ENCODE data around the gene GK. TPM values are rescaled to one million over a fixed set of nuclear protein-coding genes. Genes with fewer than 3 reads are reported as not detected.
"Not testable (repeated sequence)": the region's sequence is repeated elsewhere in the genome, so short reads cannot be mapped to it uniquely, and the experiment has no call there.

Gene GK
- total RNA-seq, 1 donor from 2014 or later, result 4.7 TPM

DNA sequence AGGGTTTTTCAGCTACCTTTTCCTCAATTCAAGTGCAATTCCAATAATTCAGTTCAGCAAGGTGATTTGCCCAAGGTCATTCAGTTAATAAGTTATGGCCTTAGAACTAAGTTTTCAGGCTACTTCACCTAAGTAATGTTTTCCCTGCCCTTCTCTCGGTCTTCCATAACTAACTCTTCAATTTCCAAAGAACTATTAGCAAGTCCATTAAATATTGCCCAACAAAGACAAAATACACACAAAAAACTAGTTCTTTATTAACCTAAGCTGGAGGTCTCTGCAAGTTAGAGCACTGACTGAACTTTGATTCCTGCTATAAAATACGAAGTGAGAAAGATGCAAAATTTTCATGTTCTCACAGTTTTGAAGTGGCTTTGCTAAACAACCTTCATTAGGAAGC, 26.8 kb upstream of the GK start:
- Histone ChIP-seq H3K27me3 (ENCODE audit: control insufficient read depth in 3 of 3, insufficient read depth in 3 of 3, low read length in 3 of 3) (no peaks in the 10 kb centered on the region), H3K36me3 (ENCODE audit: control insufficient read depth in 3 of 3, insufficient read depth in 3 of 3, low read length in 3 of 3) (no peaks in the 10 kb centered on the region), H3K4me3 (ENCODE audit: low read length in 3 of 3) (no peak overlapping the region), H3K27ac (ENCODE audit: low read depth, low read length) (no peak overlapping the region), H3K4me1 (ENCODE audit: control insufficient read depth in 3 of 3, insufficient read depth in 3 of 3, low read length in 3 of 3) (no peaks in the 10 kb centered on the region), H3K9ac (ENCODE audit: low read depth in 1 of 3, low read length in 3 of 3) (no peak overlapping the region), H3K9me3 (ENCODE audit: control insufficient read depth in 3 of 3, low read length in 3 of 3) (peaks cover 0 to 7% (median 0%) of the 10 kb centered on the region in 3 donors)

DNA sequence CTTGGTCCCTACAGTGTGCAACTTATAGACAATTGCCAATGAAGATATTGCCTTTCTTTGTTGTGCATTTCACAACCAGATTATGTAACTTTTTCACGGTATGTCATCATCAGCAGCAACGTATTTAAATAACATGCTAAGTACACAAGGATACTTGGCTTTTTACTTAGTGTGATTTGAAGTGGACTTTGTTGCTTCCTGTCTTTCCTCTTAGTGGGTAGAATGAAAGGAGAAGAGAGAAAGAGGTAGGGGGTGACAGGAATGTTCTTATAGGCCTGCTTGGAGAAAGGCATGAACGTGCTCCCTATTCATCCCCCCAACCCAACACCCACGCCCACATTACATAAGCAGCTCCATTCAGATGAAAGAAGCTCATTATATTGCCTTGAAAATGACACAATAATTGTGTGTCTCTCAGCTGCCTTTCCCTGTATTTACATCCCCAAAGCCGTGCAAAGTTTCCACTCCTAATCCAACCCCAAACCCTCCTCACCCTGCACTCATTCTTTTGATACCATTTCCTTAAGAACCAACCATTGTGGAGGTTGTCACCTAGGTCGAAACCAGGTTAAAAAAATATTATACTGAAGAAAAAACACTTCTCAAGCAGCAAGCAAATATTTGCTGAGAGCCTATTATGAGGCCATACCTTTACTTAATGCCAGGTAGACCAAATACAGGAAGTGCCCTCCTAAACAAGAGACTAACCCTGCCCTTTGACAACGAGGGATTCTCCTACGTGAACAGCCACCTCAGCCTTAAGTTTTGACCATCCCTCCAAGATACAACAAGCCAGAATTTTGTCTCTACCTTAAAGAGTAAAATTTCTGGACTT, 25.2 kb upstream of the GK start:
- no peaks in the 10 kb centered on the region for H3K4me1 ChIP-seq (ENCODE audit: control insufficient read depth in 3 of 3, insufficient read depth in 3 of 3, low read length in 3 of 3)

DNA sequence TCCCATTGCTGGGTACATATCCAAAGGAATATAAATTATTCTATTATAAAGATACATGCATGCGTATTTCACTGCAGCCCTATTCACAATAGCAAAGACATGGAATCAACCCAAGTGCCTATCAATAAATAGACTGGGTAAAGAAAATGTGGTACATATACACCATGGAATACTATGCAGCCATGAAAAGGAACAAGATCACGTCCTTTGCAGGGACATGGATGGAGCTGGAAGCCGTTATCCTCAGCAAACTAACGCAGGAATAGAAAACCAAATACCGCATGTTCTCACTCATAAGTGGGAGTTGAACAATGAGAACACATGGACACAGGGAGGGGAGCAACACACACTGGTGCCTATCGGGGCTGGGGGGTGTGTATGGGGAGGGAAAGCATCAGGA, 19.2 kb upstream of the GK start:
- not testable (repeated sequence) for H3K4me3 ChIP-seq (ENCODE audit: low read length in 3 of 3); H3K9me3 ChIP-seq (ENCODE audit: control insufficient read depth in 3 of 3, low read length in 3 of 3); H3K27me3 ChIP-seq (ENCODE audit: control insufficient read depth in 3 of 3, insufficient read depth in 3 of 3, low read length in 3 of 3); H3K4me1 ChIP-seq (ENCODE audit: control insufficient read depth in 3 of 3, insufficient read depth in 3 of 3, low read length in 3 of 3); H3K36me3 ChIP-seq (ENCODE audit: control insufficient read depth in 3 of 3, insufficient read depth in 3 of 3, low read length in 3 of 3); H3K9ac ChIP-seq (ENCODE audit: low read depth in 1 of 3, low read length in 3 of 3); H3K27ac ChIP-seq (ENCODE audit: low read depth, low read length)

More for the DNA sequence above, 25.2 kb upstream of the GK start:
- no peak overlapping the region for H3K4me3 ChIP-seq (ENCODE audit: low read length in 3 of 3)
- no peaks in the 10 kb centered on the region for H3K9me3 ChIP-seq (ENCODE audit: control insufficient read depth in 3 of 3, low read length in 3 of 3)
- no peaks in the 10 kb centered on the region for H3K36me3 ChIP-seq (ENCODE audit: control insufficient read depth in 3 of 3, insufficient read depth in 3 of 3, low read length in 3 of 3)
- H3K27me3 ChIP-seq (ENCODE audit: control insufficient read depth in 3 of 3, insufficient read depth in 3 of 3, low read length in 3 of 3), result no peaks in the 10 kb centered on the region
- H3K27ac ChIP-seq (ENCODE audit: low read depth, low read length), result no peak overlapping the region
- no peak overlapping the region for H3K9ac ChIP-seq (ENCODE audit: low read depth in 1 of 3, low read length in 3 of 3)

DNA sequence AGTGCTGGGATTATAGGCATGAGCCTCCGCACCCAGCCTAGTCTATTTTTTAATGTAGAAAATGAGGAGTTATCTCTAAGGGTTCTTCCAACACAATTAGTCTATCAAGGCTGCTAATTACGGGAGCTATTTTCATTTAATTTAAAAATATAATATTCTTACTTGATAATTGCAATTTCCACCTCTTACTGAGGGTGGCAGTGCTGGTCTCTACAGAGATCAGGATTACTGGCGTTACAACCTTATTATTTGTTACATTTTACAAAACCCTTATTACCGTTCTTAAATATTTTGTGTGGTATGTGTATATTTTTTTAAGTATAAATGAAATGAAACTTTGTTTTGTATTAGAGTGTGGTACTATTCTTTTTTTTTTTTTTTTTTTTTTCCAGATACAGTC, 17.6 kb upstream of the GK start:
- no peak overlapping the region for H3K27ac ChIP-seq (ENCODE audit: low read depth, low read length)
- H3K4me3 ChIP-seq (ENCODE audit: low read length in 3 of 3), result no peak overlapping the region
- H3K27me3 ChIP-seq (ENCODE audit: control insufficient read depth in 3 of 3, insufficient read depth in 3 of 3, low read length in 3 of 3), result no peaks in the 10 kb centered on the region
- H3K36me3 ChIP-seq (ENCODE audit: control insufficient read depth in 3 of 3, insufficient read depth in 3 of 3, low read length in 3 of 3), result no peaks in the 10 kb centered on the region
- H3K4me1 ChIP-seq (ENCODE audit: control insufficient read depth in 3 of 3, insufficient read depth in 3 of 3, low read length in 3 of 3), result no peaks in the 10 kb centered on the region
- H3K9ac ChIP-seq (ENCODE audit: low read depth in 1 of 3, low read length in 3 of 3), result no peak overlapping the region
- H3K9me3 ChIP-seq (ENCODE audit: control insufficient read depth in 3 of 3, low read length in 3 of 3), result no peaks in the 10 kb centered on the region

DNA sequence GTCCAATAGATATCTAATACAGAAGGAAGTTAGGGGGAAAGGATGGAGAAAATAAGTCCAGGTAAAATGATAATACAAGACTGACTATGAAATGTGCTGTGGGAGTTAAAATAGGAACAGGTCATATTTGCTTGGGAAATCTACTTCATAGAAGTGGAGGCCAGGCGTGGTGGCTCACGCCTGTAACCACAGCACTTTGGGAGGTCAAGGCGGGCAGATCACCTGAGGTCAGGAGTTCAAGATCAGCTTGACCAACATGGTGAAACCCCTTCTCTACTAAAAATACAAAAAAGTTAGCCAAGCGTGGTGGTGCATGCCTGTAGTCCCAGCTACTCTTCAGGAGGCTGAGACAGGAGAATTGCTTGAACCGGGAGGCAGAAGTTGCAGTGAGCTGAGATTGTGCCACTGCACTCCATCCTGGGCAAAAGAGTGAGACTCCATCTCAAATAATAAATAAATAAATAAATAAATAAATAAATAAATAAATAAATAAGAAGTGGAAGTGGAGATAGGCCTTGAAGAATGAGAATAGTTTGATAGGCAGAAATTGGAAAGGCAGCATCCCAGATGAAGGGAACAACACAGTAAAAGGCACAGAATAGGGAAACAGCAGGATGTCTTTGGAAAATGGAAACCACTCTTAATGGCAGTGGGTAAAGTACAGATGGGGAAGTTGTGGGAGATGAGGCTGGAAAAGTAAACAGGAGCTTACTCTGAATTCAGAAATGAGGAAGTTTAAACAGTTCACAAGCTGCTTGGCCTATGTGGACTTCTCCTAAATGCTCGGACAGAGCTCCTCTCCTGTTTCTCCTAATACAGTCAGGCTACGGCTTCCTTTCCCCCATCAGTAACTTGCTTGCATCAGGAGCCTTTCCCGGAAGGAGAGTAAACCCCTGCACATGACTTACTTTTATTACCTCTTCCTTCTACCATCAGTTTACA, 15.1 kb upstream of the GK start:
- Histone ChIP-seq H3K27me3 (ENCODE audit: control insufficient read depth in 3 of 3, insufficient read depth in 3 of 3, low read length in 3 of 3) (no peaks in the 10 kb centered on the region), H3K9me3 (ENCODE audit: control insufficient read depth in 3 of 3, low read length in 3 of 3) (no peaks in the 10 kb centered on the region), H3K27ac (ENCODE audit: low read depth, low read length) (no peak overlapping the region), H3K36me3 (ENCODE audit: control insufficient read depth in 3 of 3, insufficient read depth in 3 of 3, low read length in 3 of 3) (no peaks in the 10 kb centered on the region), H3K9ac (ENCODE audit: low read depth in 1 of 3, low read length in 3 of 3) (no peak overlapping the region), H3K4me1 (ENCODE audit: control insufficient read depth in 3 of 3, insufficient read depth in 3 of 3, low read length in 3 of 3) (no peaks in the 10 kb centered on the region), H3K4me3 (ENCODE audit: low read length in 3 of 3) (no peak overlapping the region)

DNA sequence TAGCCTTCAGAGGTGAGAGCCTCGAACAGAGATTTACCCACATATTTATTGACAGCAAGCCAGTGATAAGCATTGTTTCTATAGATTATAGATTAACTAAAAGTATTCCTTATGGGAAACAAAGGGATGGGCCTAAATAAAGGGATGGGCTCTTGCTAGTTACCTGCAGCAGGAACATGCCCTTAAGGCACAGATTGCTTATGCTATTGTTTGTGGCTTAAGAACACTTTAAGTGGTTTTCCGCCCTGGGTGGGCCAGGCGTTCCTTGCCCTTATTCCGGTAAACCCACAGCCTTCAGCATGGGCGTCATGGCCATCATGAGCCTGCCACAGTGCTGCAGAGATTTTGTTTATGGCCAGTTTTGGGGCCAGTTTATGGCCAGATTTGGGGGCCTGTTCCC, 13.5 kb upstream of the GK start:
- H3K9me3 ChIP-seq (ENCODE audit: control insufficient read depth in 3 of 3, low read length in 3 of 3); H3K9ac ChIP-seq (ENCODE audit: low read depth in 1 of 3, low read length in 3 of 3); H3K4me1 ChIP-seq (ENCODE audit: control insufficient read depth in 3 of 3, insufficient read depth in 3 of 3, low read length in 3 of 3); H3K27me3 ChIP-seq (ENCODE audit: control insufficient read depth in 3 of 3, insufficient read depth in 3 of 3, low read length in 3 of 3); H3K4me3 ChIP-seq (ENCODE audit: low read length in 3 of 3); H3K36me3 ChIP-seq (ENCODE audit: control insufficient read depth in 3 of 3, insufficient read depth in 3 of 3, low read length in 3 of 3); H3K27ac ChIP-seq (ENCODE audit: low read depth, low read length): not testable (repeated sequence)

DNA sequence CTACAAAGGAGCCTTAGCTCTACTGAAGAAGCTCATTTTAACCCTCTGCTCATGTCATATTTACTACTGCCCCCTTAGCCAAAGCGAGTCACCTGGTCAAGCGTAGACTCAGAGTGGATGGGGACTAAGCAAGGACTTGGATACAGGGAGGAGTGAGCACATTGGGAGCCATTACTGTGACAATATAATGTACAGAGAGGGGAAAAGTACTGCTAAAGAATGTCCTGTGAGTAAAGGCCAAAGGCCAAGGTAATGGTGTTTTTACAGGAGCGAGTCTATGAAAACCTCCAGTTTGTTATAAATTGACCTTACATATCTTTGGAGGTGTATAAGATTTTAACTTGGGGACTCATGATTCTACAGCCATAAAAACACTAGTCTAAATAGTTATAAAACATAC, 10.6 kb upstream of the GK start:
- H3K9ac ChIP-seq (ENCODE audit: low read depth in 1 of 3, low read length in 3 of 3), result no peak overlapping the region
- H3K9me3 ChIP-seq (ENCODE audit: control insufficient read depth in 3 of 3, low read length in 3 of 3), result no peaks in the 10 kb centered on the region
- H3K27ac ChIP-seq (ENCODE audit: low read depth, low read length), result peak overlapping the region; percentile 33
- no peaks in the 10 kb centered on the region for H3K27me3 ChIP-seq (ENCODE audit: control insufficient read depth in 3 of 3, insufficient read depth in 3 of 3, low read length in 3 of 3)
- H3K36me3 ChIP-seq (ENCODE audit: control insufficient read depth in 3 of 3, insufficient read depth in 3 of 3, low read length in 3 of 3), result no peaks in the 10 kb centered on the region
- no peaks in the 10 kb centered on the region for H3K4me1 ChIP-seq (ENCODE audit: control insufficient read depth in 3 of 3, insufficient read depth in 3 of 3, low read length in 3 of 3)
- H3K4me3 ChIP-seq (ENCODE audit: low read length in 3 of 3), result no peak overlapping the region

DNA sequence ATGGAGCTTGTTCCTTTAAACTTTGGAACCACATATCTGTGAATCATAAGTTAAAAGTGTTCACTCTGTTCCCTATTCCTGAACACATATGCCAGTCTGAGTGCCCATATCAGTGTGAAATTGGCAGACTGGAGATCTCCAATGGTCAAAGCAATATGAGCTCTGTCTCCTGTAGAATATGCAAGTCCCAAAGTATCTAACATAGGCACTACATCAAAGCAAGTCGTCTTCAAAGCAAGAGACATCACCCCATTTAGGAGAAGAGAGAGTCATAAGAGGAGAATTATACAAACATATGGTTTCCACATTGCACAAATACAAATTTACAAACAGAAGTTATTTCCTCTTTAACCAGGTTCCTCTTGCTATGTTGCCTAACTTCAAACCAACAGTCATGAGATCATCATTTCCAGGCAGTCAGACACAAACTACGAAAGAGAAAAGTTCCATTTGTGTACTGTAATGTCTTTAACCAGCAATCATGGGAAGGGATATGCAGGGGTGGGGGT, 9.9 kb upstream of the GK start:
- H3K9me3 ChIP-seq (ENCODE audit: control insufficient read depth in 3 of 3, low read length in 3 of 3), result no peaks in the 10 kb centered on the region
- H3K36me3 ChIP-seq (ENCODE audit: control insufficient read depth in 3 of 3, insufficient read depth in 3 of 3, low read length in 3 of 3), result no peaks in the 10 kb centered on the region
- no peaks in the 10 kb centered on the region for H3K4me1 ChIP-seq (ENCODE audit: control insufficient read depth in 3 of 3, insufficient read depth in 3 of 3, low read length in 3 of 3)
- no peak overlapping the region for H3K4me3 ChIP-seq (ENCODE audit: low read length in 3 of 3)
- H3K27ac ChIP-seq (ENCODE audit: low read depth, low read length), result no peak overlapping the region
- H3K9ac ChIP-seq (ENCODE audit: low read depth in 1 of 3, low read length in 3 of 3), result no peak overlapping the region
- no peaks in the 10 kb centered on the region for H3K27me3 ChIP-seq (ENCODE audit: control insufficient read depth in 3 of 3, insufficient read depth in 3 of 3, low read length in 3 of 3)

DNA sequence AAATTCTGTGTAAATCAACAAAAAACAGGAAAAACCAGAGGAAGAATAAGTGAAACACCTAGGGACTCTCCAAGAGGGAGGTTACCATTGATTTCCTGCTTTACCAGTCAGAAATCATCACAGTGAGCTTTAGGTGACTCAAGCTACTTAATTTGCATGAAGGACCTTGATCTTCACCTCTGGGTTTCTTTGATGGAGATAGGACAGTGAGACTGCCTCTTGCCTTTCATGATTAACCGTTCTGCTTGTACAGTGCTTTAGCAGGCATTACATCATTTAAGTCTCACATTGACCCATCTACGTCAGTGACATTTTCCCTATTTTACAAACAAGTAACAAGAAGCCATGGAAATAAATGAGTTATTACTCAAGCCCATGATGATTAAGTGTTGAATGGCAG, 3.4 kb upstream of the GK start:
- Histone ChIP-seq H3K9ac (ENCODE audit: low read depth in 1 of 3, low read length in 3 of 3) (no peak overlapping the region), H3K36me3 (ENCODE audit: control insufficient read depth in 3 of 3, insufficient read depth in 3 of 3, low read length in 3 of 3) (no peaks in the 10 kb centered on the region), H3K4me3 (ENCODE audit: low read length in 3 of 3) (no peak overlapping the region), H3K27me3 (ENCODE audit: control insufficient read depth in 3 of 3, insufficient read depth in 3 of 3, low read length in 3 of 3) (no peaks in the 10 kb centered on the region), H3K4me1 (ENCODE audit: control insufficient read depth in 3 of 3, insufficient read depth in 3 of 3, low read length in 3 of 3) (peaks cover 0 to 3% (median 2%) of the 10 kb centered on the region in 3 donors), H3K27ac (ENCODE audit: low read depth, low read length) (no peak overlapping the region), H3K9me3 (ENCODE audit: control insufficient read depth in 3 of 3, low read length in 3 of 3) (no peaks in the 10 kb centered on the region)

Measured in skeletal muscle tissue (tissue), 4 donors.